ENCODE measurements around the gene UBE2C. TPM values are rescaled to one million over a fixed set of nuclear protein-coding genes. Genes with fewer than 3 reads are reported as not detected.

UBE2C gene
- total RNA-seq = 85.6 and 91.8 TPM in 2 replicates

DNA sequence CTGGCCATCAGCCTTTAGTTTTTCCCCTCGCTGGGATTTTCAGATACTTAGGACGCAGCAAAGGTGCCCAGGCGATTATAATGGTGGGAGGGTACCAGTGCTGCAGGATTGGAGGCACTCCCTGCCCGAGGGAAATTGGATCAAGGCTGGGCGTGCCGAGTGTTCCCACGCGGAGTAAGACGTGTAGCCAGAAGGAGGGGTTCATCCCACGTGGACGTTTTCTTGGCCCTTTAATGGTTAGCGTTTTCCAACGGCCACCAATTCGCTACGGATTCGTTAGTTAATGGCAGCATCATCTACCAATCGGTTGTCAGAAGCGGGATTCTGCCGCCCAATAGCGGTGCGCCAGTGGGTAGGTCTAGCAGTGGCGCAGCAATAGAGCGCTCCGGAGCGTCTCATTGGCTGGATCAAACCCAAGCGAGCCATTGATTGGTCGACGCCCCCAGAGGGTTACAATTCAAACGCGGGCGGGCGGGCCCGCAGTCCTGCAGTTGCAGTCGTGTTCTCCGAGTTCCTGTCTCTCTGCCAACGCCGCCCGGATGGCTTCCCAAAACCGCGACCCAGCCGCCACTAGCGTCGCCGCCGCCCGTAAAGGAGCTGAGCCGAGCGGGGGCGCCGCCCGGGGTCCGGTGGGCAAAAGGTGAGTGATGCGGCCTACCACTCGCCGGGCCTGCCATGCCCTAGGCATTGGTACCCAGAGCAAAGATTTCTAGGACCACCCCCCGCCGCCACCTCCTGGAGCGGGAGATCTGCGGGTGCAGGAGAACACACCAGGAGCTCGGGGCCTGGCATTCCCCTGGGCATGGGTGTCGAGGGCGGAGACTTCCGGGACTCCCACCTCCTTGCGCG, at the start of gene UBE2C:
Gene UBE2C, plus strand, starts transcription at position 488 of the 849 bp plus-strand sequence. Its CDS starts 52 bp downstream, at position 540.

GRCh38 chr20:45827030-45827652, 14.7 kb downstream of the UBE2C start, which contains the start of gene TNNC2:
TNNC2 (minus strand) TSS chr20:45827312; CDS start chr20:45827248, 64 bp downstream.

DNA sequence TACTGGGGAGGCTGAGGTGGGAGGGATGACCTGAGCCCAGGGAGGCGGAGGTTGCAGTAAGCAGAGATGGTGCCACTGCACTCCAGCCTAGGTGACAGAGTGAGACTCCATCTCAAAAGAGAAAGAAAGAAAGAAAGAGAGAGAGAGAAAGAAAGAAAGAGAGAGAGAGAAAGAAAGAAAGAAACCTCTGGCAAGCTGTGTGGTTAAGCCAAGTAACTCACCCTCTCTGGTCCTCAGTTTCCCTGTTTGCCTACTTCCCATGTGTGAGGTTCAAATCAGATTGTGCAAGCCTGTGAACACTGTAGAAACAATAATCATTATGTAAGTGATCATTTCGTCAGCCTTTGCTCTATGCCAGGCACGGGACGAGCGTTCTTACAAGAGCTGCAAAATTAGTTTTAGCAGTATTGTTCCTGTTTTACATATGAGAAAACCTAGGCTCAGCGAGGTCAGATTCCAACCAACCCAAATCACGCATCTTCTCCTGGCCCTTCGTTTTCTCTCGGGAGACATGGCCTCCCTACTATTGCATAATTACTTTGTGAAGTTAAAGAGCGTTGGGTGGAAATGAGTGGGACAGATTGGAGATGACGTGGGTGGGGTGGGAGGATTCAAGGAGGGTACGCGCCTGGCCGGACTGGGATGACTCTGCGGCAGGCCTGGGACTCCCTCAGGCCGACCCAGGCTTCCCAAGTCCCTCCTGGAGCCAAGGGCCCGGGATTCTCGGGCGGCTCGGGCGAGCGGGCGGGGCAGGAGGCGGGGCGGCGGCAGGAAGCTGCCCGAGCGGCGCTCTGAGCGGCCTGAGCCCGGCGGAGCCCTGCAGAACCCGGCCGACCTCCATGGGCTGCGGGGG, 20.8 kb downstream of the UBE2C start, which contains the start of gene SNX21:
Gene SNX21, plus strand, starts transcription at position 770 of the 853 bp plus-strand sequence. CDS start 121 bp downstream, outside the sequence.

GRCh38 chr20:45857114-45857881, 44.9 kb downstream of the UBE2C start, which contains the start of the genes ACOT8 and ZSWIM3:
ACOT8 (minus strand) TSS chr20:45857392; CDS start chr20:45857315, 77 bp downstream.
ZSWIM3 (plus strand) TSS chr20:45857614; CDS start chr20:45857826, 212 bp downstream.

Other genes starting within 250 kb of the UBE2C start
- not detected in 2 replicates for gene WFDC8, start 233.4 kb upstream of the UBE2C start, total RNA-seq
- not detected in 2 replicates for gene WFDC10A, start 182.9 kb upstream of the UBE2C start, total RNA-seq
- gene WFDC9, start 181.4 kb upstream of the UBE2C start, total RNA-seq = not detected in 2 replicates
- gene WFDC11, start 142.4 kb upstream of the UBE2C start, total RNA-seq = not detected in 2 replicates
- gene WFDC13, start 110.6 kb upstream of the UBE2C start, total RNA-seq = not detected in 2 replicates
- gene WFDC10B, start 107.6 kb upstream of the UBE2C start, total RNA-seq = not detected in 2 replicates
- not detected in 2 replicates for gene SPINT4, start 90.3 kb upstream of the UBE2C start, total RNA-seq
- gene WFDC3, start 20.8 kb upstream of the UBE2C start, total RNA-seq = 0.89 and 5.8 TPM in 2 replicates
- gene DNTTIP1, start 20.7 kb upstream of the UBE2C start, total RNA-seq = 28.5 and 34.6 TPM in 2 replicates
- gene TNNC2, start 14.7 kb downstream of the UBE2C start, total RNA-seq = not detected in 2 replicates
- 69.8 and 73.5 TPM in 2 replicates for gene SNX21, start 21.2 kb downstream of the UBE2C start, total RNA-seq
- gene ACOT8, start 44.7 kb downstream of the UBE2C start, total RNA-seq = 58.3 and 71.8 TPM in 2 replicates
- 2.6 and 5.1 TPM in 2 replicates for gene ZSWIM3, start 45.0 kb downstream of the UBE2C start, total RNA-seq
- 7.8 and 12.2 TPM in 2 replicates for gene ZSWIM1, start 68.6 kb downstream of the UBE2C start, total RNA-seq
- gene SPATA25, start 75.0 kb downstream of the UBE2C start, total RNA-seq = not detected in 2 replicates
- gene NEURL2, start 78.6 kb downstream of the UBE2C start, total RNA-seq = 1.2 and 6.4 TPM in 2 replicates
- 87.2 and 101 TPM in 2 replicates for gene CTSA, start 78.7 kb downstream of the UBE2C start, total RNA-seq
- 36.3 and 43.6 TPM in 2 replicates for gene PLTP, start 99.5 kb downstream of the UBE2C start, total RNA-seq
- 13.8 and 31.7 TPM in 2 replicates for gene PCIF1, start 122.0 kb downstream of the UBE2C start, total RNA-seq
- 9.5 and 12.4 TPM in 2 replicates for gene ZNF335, start 159.6 kb downstream of the UBE2C start, total RNA-seq
- gene MMP9, start 196.3 kb downstream of the UBE2C start, total RNA-seq = under 0.01 and 0.58 TPM in 2 replicates
- 0.18 TPM in 1 of 2 replicates, not detected in the other for gene SLC12A5, start 216.6 kb downstream of the UBE2C start, total RNA-seq

Data from myometrial cell (primary cell).